ENCODE data around the gene GSG1L2.

DNA sequence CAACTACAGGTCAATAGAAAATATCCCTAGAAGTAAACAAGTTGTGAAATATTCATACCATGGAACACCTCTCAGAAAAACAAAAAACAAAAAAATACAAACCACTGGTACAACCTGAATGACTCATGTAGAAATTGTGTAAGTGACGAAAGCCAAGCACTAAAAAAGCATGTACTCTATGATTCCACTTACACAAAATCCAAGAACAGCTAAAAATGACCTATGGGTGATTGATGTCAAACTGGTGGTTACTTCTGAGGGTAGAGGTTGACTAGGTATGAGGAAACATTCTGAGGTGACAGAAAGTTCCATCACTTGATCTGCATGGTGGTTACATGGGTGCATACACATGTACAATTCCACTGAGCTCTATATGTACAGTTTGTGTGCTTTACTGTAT is 61.6 kb downstream of the GSG1L2 start:
- TF ChIP-seq GATA2 (IDR thresholded peaks at IDR 0.05; ENCODE audit: low read depth, low read length) = no peak
- TF ChIP-seq GATA3 (IDR thresholded peaks at IDR 0.05; ENCODE audit: low read depth, low read length) = no peak
